VCaP (cell line): ENCODE data around the gene CTAG2.

Source experiments
- H3K27ac ChIP-seq: fragments of 450-650 bp; 2 replicates; pipeline ENCODE4 v1.5.1; 2017
- TF ChIP-seq, protein P1 (sequence below): fragments of 450-650 bp; conservative IDR thresholded peaks from 2 replicates; pipeline ENCODE4 v1.5.1; 2017; ENCODE audit warnings: mild to moderate bottlenecking, moderate library complexity

The CTAG2 gene

DNA sequence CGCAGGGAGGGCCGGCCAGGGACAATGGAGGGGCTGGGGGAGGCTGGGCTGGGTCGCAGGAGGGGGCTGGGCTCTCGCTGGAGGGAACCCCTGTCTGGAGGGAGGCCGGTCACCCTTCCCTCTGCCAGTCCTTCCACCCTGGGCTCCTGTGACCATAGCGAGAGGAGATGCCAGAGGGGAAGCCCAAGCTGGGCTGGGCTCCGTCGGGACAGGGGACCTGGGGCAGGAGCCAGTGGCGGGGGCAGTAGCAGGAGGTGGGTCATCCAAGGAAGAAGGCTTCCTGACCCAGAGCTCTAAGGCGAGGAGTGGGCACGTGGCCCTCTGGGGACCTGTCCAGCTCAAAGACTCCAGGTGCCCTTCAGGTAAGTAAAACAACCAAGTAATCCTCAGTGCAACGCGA is 51.2 kb downstream of the CTAG2 start:
- no peak overlapping the region for H3K27ac ChIP-seq
- TF ChIP-seq, protein P1, sequence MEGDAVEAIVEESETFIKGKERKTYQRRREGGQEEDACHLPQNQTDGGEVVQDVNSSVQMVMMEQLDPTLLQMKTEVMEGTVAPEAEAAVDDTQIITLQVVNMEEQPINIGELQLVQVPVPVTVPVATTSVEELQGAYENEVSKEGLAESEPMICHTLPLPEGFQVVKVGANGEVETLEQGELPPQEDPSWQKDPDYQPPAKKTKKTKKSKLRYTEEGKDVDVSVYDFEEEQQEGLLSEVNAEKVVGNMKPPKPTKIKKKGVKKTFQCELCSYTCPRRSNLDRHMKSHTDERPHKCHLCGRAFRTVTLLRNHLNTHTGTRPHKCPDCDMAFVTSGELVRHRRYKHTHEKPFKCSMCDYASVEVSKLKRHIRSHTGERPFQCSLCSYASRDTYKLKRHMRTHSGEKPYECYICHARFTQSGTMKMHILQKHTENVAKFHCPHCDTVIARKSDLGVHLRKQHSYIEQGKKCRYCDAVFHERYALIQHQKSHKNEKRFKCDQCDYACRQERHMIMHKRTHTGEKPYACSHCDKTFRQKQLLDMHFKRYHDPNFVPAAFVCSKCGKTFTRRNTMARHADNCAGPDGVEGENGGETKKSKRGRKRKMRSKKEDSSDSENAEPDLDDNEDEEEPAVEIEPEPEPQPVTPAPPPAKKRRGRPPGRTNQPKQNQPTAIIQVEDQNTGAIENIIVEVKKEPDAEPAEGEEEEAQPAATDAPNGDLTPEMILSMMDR, result no peak
